Tibial nerve (tissue), 4 donors: ENCODE results near the gene MYO5C.

Experiments used
- EP300 ChIP-seq, 2 donors: sonication (generic); formaldehyde crosslinking; IDR thresholded peaks; one replicate each; pipeline ENCODE4 v1.6.1; 2017; ENCODE audit warnings: antibody characterized with exemption in 2 of 2, mild to moderate bottlenecking in 1 of 2
- POLR2A ChIP-seq, 2 donors: fragments of 450-650 bp; IDR thresholded peaks; one replicate each; pipeline ENCODE4 v1.6.1; 2017; ENCODE audit warnings: antibody characterized with exemption in 2 of 2, mild to moderate bottlenecking in 2 of 2, moderate library complexity in 2 of 2
- TF ChIP-seq, protein P1 (sequence below), 5 experiments: fragments of 200-600 bp in 3 of 5; fragments of 450-650 bp in 2 of 5; sonication (generic) in 3 of 5; IDR thresholded peaks; one replicate each; pipeline ENCODE4 v1.5.1; 2016 to 2019; ENCODE audit warnings: antibody characterized with exemption in 5 of 5, mild to moderate bottlenecking in 3 of 5, moderate library complexity in 2 of 5

DNA sequence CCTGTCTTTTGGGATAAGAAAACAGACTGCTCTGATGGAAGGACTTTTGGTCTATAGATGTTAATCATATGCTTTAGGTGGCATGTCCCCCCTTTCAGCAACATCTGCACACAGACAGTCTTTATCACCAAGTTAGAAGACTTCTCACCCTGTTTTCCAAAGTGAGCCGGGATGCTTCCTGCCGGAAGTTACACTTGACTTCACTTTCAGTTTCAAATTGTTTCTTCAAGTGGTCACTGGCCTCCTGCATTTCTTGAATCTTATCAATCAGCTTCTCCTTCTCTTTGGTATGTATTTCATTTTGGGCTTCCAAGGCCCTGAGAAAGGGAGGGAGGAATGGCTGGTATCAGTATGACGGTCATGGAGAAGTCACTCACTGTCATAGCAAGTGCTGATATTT lies 77.2 kb downstream of the MYO5C start:
- TF ChIP-seq, protein P1, sequence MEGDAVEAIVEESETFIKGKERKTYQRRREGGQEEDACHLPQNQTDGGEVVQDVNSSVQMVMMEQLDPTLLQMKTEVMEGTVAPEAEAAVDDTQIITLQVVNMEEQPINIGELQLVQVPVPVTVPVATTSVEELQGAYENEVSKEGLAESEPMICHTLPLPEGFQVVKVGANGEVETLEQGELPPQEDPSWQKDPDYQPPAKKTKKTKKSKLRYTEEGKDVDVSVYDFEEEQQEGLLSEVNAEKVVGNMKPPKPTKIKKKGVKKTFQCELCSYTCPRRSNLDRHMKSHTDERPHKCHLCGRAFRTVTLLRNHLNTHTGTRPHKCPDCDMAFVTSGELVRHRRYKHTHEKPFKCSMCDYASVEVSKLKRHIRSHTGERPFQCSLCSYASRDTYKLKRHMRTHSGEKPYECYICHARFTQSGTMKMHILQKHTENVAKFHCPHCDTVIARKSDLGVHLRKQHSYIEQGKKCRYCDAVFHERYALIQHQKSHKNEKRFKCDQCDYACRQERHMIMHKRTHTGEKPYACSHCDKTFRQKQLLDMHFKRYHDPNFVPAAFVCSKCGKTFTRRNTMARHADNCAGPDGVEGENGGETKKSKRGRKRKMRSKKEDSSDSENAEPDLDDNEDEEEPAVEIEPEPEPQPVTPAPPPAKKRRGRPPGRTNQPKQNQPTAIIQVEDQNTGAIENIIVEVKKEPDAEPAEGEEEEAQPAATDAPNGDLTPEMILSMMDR (IDR thresholded peaks at IDR 0.05): no peak
- no peak for TF ChIP-seq POLR2A (IDR thresholded peaks at IDR 0.05)
- TF ChIP-seq EP300 (IDR thresholded peaks at IDR 0.05): no peak
